Large intestine (tissue), 3 donors: Measurements from ENCODE around the gene CEP250. TPM values are rescaled to one million over a fixed set of nuclear protein-coding genes. Genes with fewer than 3 reads are reported as not detected.

Source experiments
- DNase-seq, 2 donors: peaks; one replicate each; pipeline versions ENCODE4 v3.0.0 to v3.0.0-alpha.2; 2013
- H3K27ac ChIP-seq: one replicate; pipeline ENCODE4 v1.5.1; 2013; ENCODE audit warnings: low read length
- H3K27me3 ChIP-seq: 2 replicates; pipeline ENCODE4 v1.6.1; 2013; ENCODE audit warnings: low read length; ENCODE audit not compliant: control insufficient read depth, insufficient read depth
- H3K36me3 ChIP-seq: 2 replicates; pipeline ENCODE4 v1.6.1; 2013; ENCODE audit warnings: low read length; ENCODE audit not compliant: control insufficient read depth, insufficient read depth
- H3K4me1 ChIP-seq: one replicate; pipeline ENCODE4 v1.6.1; 2013; ENCODE audit warnings: low read length; ENCODE audit not compliant: control insufficient read depth, insufficient read depth
- H3K4me3 ChIP-seq: one replicate; pipeline ENCODE4 v1.5.1; 2013; ENCODE audit warnings: low read length
- H3K9me3 ChIP-seq: one replicate; pipeline ENCODE4 v1.6.1; 2013; ENCODE audit warnings: mild to moderate bottlenecking, low read depth, low read length, moderate library complexity; ENCODE audit not compliant: control insufficient read depth
- WGBS: methylation state at CpG from one replicate; pipeline ENCODE4 v1.1.5; 2013; ENCODE audit warnings: low lambda C conversion rate; ENCODE audit not compliant: insufficient coverage; 5-methylcytosine and 5-hydroxymethylcytosine counted together
- polyA plus RNA-seq: library from polyadenylated mRNA; unstranded; fragments of 120-200 nt; gene quantifications from one replicate; pipeline ENCODE4 v1.2.1, GENCODE V29; 2013

CEP250 gene
- polyA plus RNA-seq, 1 donor = 31.0 TPM

DNA sequence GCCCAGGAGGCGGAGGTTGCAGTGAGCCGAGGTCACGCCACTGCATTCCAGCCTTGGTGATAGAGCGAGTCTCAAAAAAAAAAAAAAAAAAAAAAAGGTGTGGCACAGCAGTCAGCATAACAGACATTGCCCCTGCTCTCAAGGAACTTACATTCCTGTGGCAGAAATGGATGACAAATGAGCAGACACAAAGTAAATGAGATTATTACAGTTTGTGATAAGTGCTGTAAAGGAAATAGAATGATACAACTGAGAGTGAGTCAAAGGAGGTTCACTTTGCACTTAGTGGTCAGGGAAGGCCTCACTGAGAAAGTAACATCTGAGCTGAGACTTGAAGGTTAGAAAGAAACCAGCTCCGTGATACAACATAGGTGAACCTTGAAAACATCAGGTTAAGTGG lies 36.4 kb downstream of the CEP250 start:
- Histone ChIP-seq H3K36me3 (peaks cover 81% of the 10 kb centered on the region), H3K9me3 (no peaks in the 10 kb centered on the region), H3K4me3 (no peak overlapping the region), H3K27me3 (no peaks in the 10 kb centered on the region), H3K27ac (no peak overlapping the region), H3K4me1 (no peaks in the 10 kb centered on the region)
- DNase-seq = no peak
- 100% methylated on average over 3 of the region's 5 CpGs for WGBS

- no peak overlapping the region for H3K4me3 ChIP-seq
- H3K4me1 ChIP-seq = no peaks in the 10 kb centered on the region
- H3K9me3 ChIP-seq = no peaks in the 10 kb centered on the region
- WGBS = 100% methylated on average over 4 of the region's 6 CpGs
- H3K36me3 ChIP-seq = peaks cover 83% of the 10 kb centered on the region
- H3K27ac ChIP-seq = no peak overlapping the region
- DNase-seq = no peak
- no peaks in the 10 kb centered on the region for H3K27me3 ChIP-seq
Measured at GRCh38 chr20:35492352-35492751, 37.0 kb downstream of the CEP250 start.

DNA sequence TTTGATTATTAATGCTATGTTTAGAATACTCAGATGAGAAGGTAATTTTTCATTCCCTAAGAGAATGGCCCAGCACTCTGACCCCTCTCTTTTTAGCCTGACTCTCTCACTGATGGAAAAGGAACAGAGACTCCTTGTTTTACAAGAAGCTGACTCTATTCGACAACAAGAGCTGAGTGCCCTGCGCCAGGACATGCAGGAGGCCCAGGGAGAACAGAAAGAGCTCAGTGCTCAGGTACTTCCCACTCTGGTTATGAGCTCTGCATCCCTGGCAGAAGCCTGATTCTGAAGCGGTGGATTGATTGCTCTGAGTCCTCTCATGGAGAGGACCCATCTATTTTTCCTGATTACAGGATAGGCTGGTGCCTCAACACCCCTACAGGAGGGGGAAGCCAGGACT lies 41.1 kb downstream of the CEP250 start:
- DNase-seq = no peak
- H3K27ac ChIP-seq = no peak overlapping the region
- WGBS = no CpG with 5 or more reads among the region's 3 CpGs
- no peaks in the 10 kb centered on the region for H3K4me1 ChIP-seq
- no peaks in the 10 kb centered on the region for H3K27me3 ChIP-seq
- no peaks in the 10 kb centered on the region for H3K9me3 ChIP-seq
- no peak overlapping the region for H3K4me3 ChIP-seq
- peaks cover 86% of the 10 kb centered on the region for H3K36me3 ChIP-seq

- peaks cover 86% of the 10 kb centered on the region for H3K36me3 ChIP-seq
- H3K27me3 ChIP-seq = no peaks in the 10 kb centered on the region
- no peak overlapping the region for H3K27ac ChIP-seq
- no peaks in the 10 kb centered on the region for H3K9me3 ChIP-seq
- H3K4me1 ChIP-seq = no peaks in the 10 kb centered on the region
- WGBS = no CpG with 5 or more reads among the region's 5 CpGs
- H3K4me3 ChIP-seq = no peak overlapping the region
- no peak for DNase-seq
Measured at GRCh38 chr20:35497320-35497719, 41.9 kb downstream of the CEP250 start.

DNA sequence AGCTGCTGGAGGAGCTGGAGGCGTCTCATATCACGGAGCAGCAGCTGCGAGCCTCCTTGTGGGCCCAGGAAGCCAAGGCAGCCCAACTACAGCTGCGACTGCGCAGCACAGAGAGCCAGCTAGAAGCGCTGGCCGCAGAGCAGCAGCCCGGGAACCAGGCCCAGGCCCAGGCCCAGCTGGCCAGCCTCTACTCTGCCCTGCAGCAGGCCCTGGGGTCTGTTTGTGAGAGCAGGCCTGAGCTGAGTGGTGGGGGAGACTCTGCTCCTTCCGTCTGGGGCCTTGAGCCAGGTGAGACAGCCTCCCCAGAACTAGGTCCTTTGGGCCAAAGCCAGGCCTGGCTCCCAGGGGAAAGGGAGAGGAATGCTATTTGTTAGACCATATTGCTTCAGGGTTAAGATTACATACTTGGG lies 42.4 kb downstream of the CEP250 start:
- Histone ChIP-seq H3K27ac (no peak overlapping the region), H3K36me3 (peaks cover 86% of the 10 kb centered on the region), H3K9me3 (no peaks in the 10 kb centered on the region), H3K4me1 (no peaks in the 10 kb centered on the region), H3K27me3 (no peaks in the 10 kb centered on the region), H3K4me3 (no peak overlapping the region)
- no CpG with 5 or more reads among the region's 9 CpGs for WGBS
- DNase-seq = no peak

DNA sequence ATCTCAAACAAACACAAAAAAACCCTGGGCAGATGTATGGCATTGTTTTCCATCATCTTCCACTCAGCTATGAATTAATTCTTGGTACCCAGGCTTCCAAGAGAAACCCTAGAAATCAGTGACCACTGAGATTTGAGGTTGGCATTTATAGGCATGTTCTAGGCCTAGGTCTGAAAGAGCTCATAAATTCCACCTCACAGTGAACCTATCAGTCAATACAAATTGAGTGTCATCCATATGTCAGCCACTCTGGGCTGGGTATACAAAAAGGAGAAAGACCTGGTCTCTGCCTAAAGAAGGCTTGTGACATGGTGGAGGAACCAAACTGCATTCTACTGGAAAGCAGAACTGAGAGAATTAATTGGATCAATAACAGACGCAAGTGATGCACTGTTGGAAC lies 43.9 kb downstream of the CEP250 start:
- Histone ChIP-seq H3K4me1 (no peaks in the 10 kb centered on the region), H3K27me3 (no peaks in the 10 kb centered on the region), H3K27ac (no peak overlapping the region), H3K36me3 (peaks cover 86% of the 10 kb centered on the region), H3K4me3 (no peak overlapping the region), H3K9me3 (no peaks in the 10 kb centered on the region)
- DNase-seq = no peak
- 80% methylated on average over 1 of the region's 1 CpG for WGBS

GRCh38 chr20:35502352-35502751 lies 47.0 kb downstream of the CEP250 start:
- DNase-seq = no peak
- H3K27me3 ChIP-seq = no peaks in the 10 kb centered on the region
- no CpG with 5 or more reads among the region's 8 CpGs for WGBS
- no peak overlapping the region for H3K27ac ChIP-seq
- no peaks in the 10 kb centered on the region for H3K9me3 ChIP-seq
- peaks cover 80% of the 10 kb centered on the region for H3K36me3 ChIP-seq
- no peak overlapping the region for H3K4me3 ChIP-seq
- H3K4me1 ChIP-seq = no peaks in the 10 kb centered on the region

GRCh38 chr20:35503281-35503680 lies 47.9 kb downstream of the CEP250 start:
- DNase-seq = no peak
- Histone ChIP-seq H3K4me1 (no peaks in the 10 kb centered on the region), H3K27me3 (no peaks in the 10 kb centered on the region), H3K9me3 (no peaks in the 10 kb centered on the region), H3K27ac (no peak overlapping the region), H3K4me3 (no peak overlapping the region), H3K36me3 (peaks cover 80% of the 10 kb centered on the region)
- whole genome bisulfite sequencing = 100% methylated on average over 2 of the region's 10 CpGs

DNA sequence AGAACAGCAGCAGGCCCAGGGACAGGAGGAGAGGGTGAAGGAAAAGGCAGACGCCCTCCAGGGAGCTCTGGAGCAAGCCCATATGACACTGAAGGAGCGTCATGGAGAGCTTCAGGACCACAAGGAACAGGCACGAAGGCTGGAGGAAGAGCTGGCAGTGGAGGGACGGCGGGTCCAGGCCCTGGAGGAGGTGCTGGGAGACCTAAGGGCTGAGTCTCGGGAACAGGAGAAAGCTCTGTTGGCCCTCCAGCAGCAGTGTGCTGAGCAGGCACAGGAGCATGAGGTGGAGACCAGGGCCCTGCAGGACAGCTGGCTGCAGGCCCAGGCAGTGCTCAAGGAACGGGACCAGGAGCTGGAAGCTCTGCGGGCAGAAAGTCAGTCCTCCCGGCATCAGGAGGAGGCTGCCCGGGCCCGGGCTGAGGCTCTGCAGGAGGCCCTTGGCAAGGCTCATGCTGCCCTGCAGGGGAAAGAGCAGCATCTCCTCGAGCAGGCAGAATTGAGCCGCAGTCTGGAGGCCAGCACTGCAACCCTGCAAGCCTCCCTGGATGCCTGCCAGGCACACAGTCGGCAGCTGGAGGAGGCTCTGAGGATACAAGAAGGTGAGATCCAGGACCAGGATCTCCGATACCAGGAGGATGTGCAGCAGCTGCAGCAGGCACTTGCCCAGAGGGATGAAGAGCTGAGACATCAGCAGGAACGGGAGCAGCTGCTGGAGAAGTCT lies 48.6 kb downstream of the CEP250 start:
- peaks cover 81% of the 10 kb centered on the region for H3K36me3 ChIP-seq

GRCh38 chr20:35504751-35505150 lies 49.4 kb downstream of the CEP250 start:
- WGBS = no CpG with 5 or more reads among the region's 5 CpGs
- H3K4me1 ChIP-seq = no peaks in the 10 kb centered on the region
- H3K27me3 ChIP-seq = no peaks in the 10 kb centered on the region
- no peak for DNase-seq
- peaks cover 83% of the 10 kb centered on the region for H3K36me3 ChIP-seq
- no peak overlapping the region for H3K4me3 ChIP-seq
- H3K9me3 ChIP-seq = no peaks in the 10 kb centered on the region
- no peak overlapping the region for H3K27ac ChIP-seq

More for the DNA sequence above, 48.6 kb downstream of the CEP250 start:
- Histone ChIP-seq H3K4me1 (no peaks in the 10 kb centered on the region), H3K27me3 (no peaks in the 10 kb centered on the region), H3K27ac (no peak overlapping the region), H3K9me3 (no peaks in the 10 kb centered on the region), H3K4me3 (no peak overlapping the region)
- DNase-seq = no peak
- 100% methylated on average over 1 of the region's 16 CpGs for WGBS

- H3K27ac ChIP-seq = no peak overlapping the region
- peaks cover 84% of the 10 kb centered on the region for H3K36me3 ChIP-seq
- DNase-seq = no peak
- no peak overlapping the region for H3K4me3 ChIP-seq
- H3K9me3 ChIP-seq = no peaks in the 10 kb centered on the region
- WGBS = no CpG with 5 or more reads among the region's 3 CpGs
- no peaks in the 10 kb centered on the region for H3K27me3 ChIP-seq
- no peaks in the 10 kb centered on the region for H3K4me1 ChIP-seq
Measured at GRCh38 chr20:35506179-35506578, 50.8 kb downstream of the CEP250 start.
